BLaER1 (cell line): ENCODE data around the gene TSPAN31.

Experiments used
- H3K27ac ChIP-seq: shearing (Covaris generic); formaldehyde crosslinking; 2 replicates; pipeline ENCODE4 v1.8.1; 2022
- H3K27me3 ChIP-seq: shearing (Covaris generic); formaldehyde crosslinking; 2 replicates; pipeline ENCODE4 v1.8.1; 2022
- H3K36me3 ChIP-seq: shearing (Covaris generic); formaldehyde crosslinking; 2 replicates; pipeline ENCODE4 v1.8.1; 2022
- H3K4me1 ChIP-seq: shearing (Covaris generic); formaldehyde crosslinking; 2 replicates; pipeline ENCODE4 v1.8.1; 2022
- H3K4me2 ChIP-seq: shearing (Covaris generic); formaldehyde crosslinking; 2 replicates; pipeline ENCODE4 v1.8.1; 2022
- H3K4me3 ChIP-seq: shearing (Covaris generic); formaldehyde crosslinking; 2 replicates; pipeline ENCODE4 v1.8.1; 2022
- H3K9ac ChIP-seq: shearing (Covaris generic); formaldehyde crosslinking; 2 replicates; pipeline ENCODE4 v1.8.1; 2022
- H3K9me3 ChIP-seq: shearing (Covaris generic); formaldehyde crosslinking; 2 replicates; pipeline ENCODE4 v1.8.1; 2022
- H4K20me1 ChIP-seq: shearing (Covaris generic); formaldehyde crosslinking; 2 replicates; pipeline ENCODE4 v1.8.1; 2022
- Cebpa-rat ChIP-seq: shearing (Covaris generic); IDR thresholded peaks from 2 replicates; pipeline ENCODE4 v1.8.1; 2022

The TSPAN31 gene

GRCh38 chr12:57751788-57752667 lies 7.2 kb downstream of the TSPAN31 start, which contains the start of gene CDK4:
Gene CDK4, minus strand, starts transcription at chr12:57752310. Its CDS starts 593 bp downstream, at chr12:57751717.
- Histone ChIP-seq H3K4me3 (peak within 1 kb of the TSS; percentile 84), H3K9me3 (no peaks in the 10 kb centered on the region), H3K9ac (peak within 1 kb of the TSS; percentile 94), H3K4me2 (peak within 1 kb of the TSS; percentile 93), H3K36me3 (peaks cover 42% of the 10 kb centered on the region), H3K27ac (peak within 1 kb of the TSS; percentile 94), H3K4me1 (peaks cover 51% of the 10 kb centered on the region), H4K20me1 (peaks cover 54% of the 10 kb centered on the region), H3K27me3 (peaks cover 44% of the 10 kb centered on the region)
- TF ChIP-seq Cebpa-rat, result no peak

GRCh38 chr12:57752668-57753000 lies 7.8 kb downstream of the TSPAN31 start:
- TF ChIP-seq Cebpa-rat, result no peak
- no peak overlapping the region for H3K27ac ChIP-seq
- H3K9ac ChIP-seq, result no peak overlapping the region
- H4K20me1 ChIP-seq, result peaks cover 57% of the 10 kb centered on the region
- peak overlapping the region; percentile 84 for H3K4me3 ChIP-seq
- H3K27me3 ChIP-seq, result peaks cover 50% of the 10 kb centered on the region
- peaks cover 36% of the 10 kb centered on the region for H3K36me3 ChIP-seq
- no peaks in the 10 kb centered on the region for H3K9me3 ChIP-seq
- peak overlapping the region; percentile 77 for H3K4me2 ChIP-seq
- peaks cover 51% of the 10 kb centered on the region for H3K4me1 ChIP-seq

GRCh38 chr12:57753756-57754337 lies 9.0 kb downstream of the TSPAN31 start:
- Histone ChIP-seq H3K27ac (no peak overlapping the region), H3K36me3 (peaks cover 34% of the 10 kb centered on the region), H3K4me1 (peaks cover 51% of the 10 kb centered on the region), H3K27me3 (peaks cover 62% of the 10 kb centered on the region), H3K4me2 (peak overlapping the region; percentile 99), H3K9me3 (no peaks in the 10 kb centered on the region), H3K4me3 (no peak overlapping the region), H4K20me1 (peaks cover 60% of the 10 kb centered on the region), H3K9ac (no peak overlapping the region)
- TF ChIP-seq Cebpa-rat, result no peak

- Histone ChIP-seq H3K4me2 (peak within 1 kb of the TSS; percentile 99), H3K27me3 (peaks cover 66% of the 10 kb centered on the region), H3K4me1 (peaks cover 51% of the 10 kb centered on the region), H3K27ac (no peak within 1 kb of the TSS), H3K4me3 (peak within 1 kb of the TSS; percentile 73), H3K36me3 (peaks cover 28% of the 10 kb centered on the region), H4K20me1 (peaks cover 57% of the 10 kb centered on the region), H3K9me3 (no peaks in the 10 kb centered on the region), H3K9ac (peak within 1 kb of the TSS; percentile 65)
- no peak for TF ChIP-seq Cebpa-rat
Measured at GRCh38 chr12:57754411-57755193, 9.8 kb downstream of the TSPAN31 start, which contains the start of gene MARCHF9. Gene MARCHF9, plus strand, starts transcription at chr12:57755103. Its CDS starts 426 bp downstream, at chr12:57755529.

- Histone ChIP-seq H3K4me3 (peak overlapping the region; percentile 73), H3K4me2 (peak overlapping the region; percentile 99), H3K9ac (no peak overlapping the region), H3K4me1 (peaks cover 50% of the 10 kb centered on the region), H3K27ac (no peak overlapping the region), H3K36me3 (peaks cover 23% of the 10 kb centered on the region), H3K9me3 (no peaks in the 10 kb centered on the region), H4K20me1 (peaks cover 58% of the 10 kb centered on the region), H3K27me3 (peaks cover 66% of the 10 kb centered on the region)
- TF ChIP-seq Cebpa-rat, result no peak
Measured at GRCh38 chr12:57755194-57755453, 10.3 kb downstream of the TSPAN31 start.

- H3K27me3 ChIP-seq, result peaks cover 67% of the 10 kb centered on the region
- peak overlapping the region; percentile 99 for H3K4me2 ChIP-seq
- peak overlapping the region; percentile 73 for H3K4me3 ChIP-seq
- H3K27ac ChIP-seq, result no peak overlapping the region
- TF ChIP-seq Cebpa-rat, result no peak
- peaks cover 17% of the 10 kb centered on the region for H3K36me3 ChIP-seq
- H3K9me3 ChIP-seq, result no peaks in the 10 kb centered on the region
- peaks cover 44% of the 10 kb centered on the region for H3K4me1 ChIP-seq
- peak overlapping the region; percentile 65 for H3K9ac ChIP-seq
- H4K20me1 ChIP-seq, result peaks cover 58% of the 10 kb centered on the region
Measured at GRCh38 chr12:57755454-57756372, 10.9 kb downstream of the TSPAN31 start.

GRCh38 chr12:57756406-57757341 lies 11.8 kb downstream of the TSPAN31 start:
- Histone ChIP-seq H3K9ac (0 out of 2 replicates have a peak overlapping the region, but pooled peaks have one; percentile 65), H3K4me2 (peak overlapping the region; percentile 99), H4K20me1 (peaks cover 62% of the 10 kb centered on the region), H3K9me3 (no peaks in the 10 kb centered on the region), H3K27me3 (peaks cover 76% of the 10 kb centered on the region), H3K36me3 (peaks cover 12% of the 10 kb centered on the region; the same call in 1 of the 2 replicates), H3K4me1 (peaks cover 36% of the 10 kb centered on the region), H3K4me3 (peak overlapping the region; percentile 73), H3K27ac (no peak overlapping the region)
- no peak for TF ChIP-seq Cebpa-rat

GRCh38 chr12:57757771-57758170 lies 12.9 kb downstream of the TSPAN31 start:
- TF ChIP-seq Cebpa-rat, result no peak
- Histone ChIP-seq H3K4me1 (peaks cover 33% of the 10 kb centered on the region), H4K20me1 (peaks cover 73% of the 10 kb centered on the region), H3K36me3 (peaks cover 12% of the 10 kb centered on the region; the same call in 1 of the 2 replicates), H3K9me3 (no peaks in the 10 kb centered on the region), H3K4me3 (no peak overlapping the region), H3K27ac (no peak overlapping the region), H3K9ac (no peak overlapping the region), H3K4me2 (no peak overlapping the region), H3K27me3 (peaks cover 86% of the 10 kb centered on the region)
